ENCODE measurements around the gene ABL1. TPM values are rescaled to one million over a fixed set of nuclear protein-coding genes. Genes with fewer than 3 reads are reported as not detected.
A peak's percentile ranks its signal among the peaks of the same experiment; 100 is the strongest.

ABL1 gene
- total and polyA plus RNA-seq, 5 donors = 21.7 to 48.2 (median 41.2) TPM

- H3K9me3 ChIP-seq (ENCODE audit: control insufficient read depth, low read length) = no peaks in the 10 kb centered on the region
- H3K27ac ChIP-seq (ENCODE audit: low read length) = no peak overlapping the region
- 66% methylated on average over 25 of the region's 25 CpGs for WGBS
- ATAC-seq (no peak), DNase-seq (peak in 1 of 3 donors; percentile 53)
- intact Hi-C loops (cut with DNase I) = no loop called here
- no peak overlapping the region for H3K4me3 ChIP-seq (ENCODE audit: low read length)
- H3K4me1 ChIP-seq (ENCODE audit: control insufficient read depth, insufficient read depth, low read length) = no peaks in the 10 kb centered on the region
- H3K27me3 ChIP-seq (ENCODE audit: control insufficient read depth, insufficient read depth) = no peaks in the 10 kb centered on the region
Observed at GRCh38 chr9:130899051-130899748, 64.1 kb downstream of the ABL1 start.

- Histone ChIP-seq H3K27me3 (ENCODE audit: control insufficient read depth, insufficient read depth) (no peaks in the 10 kb centered on the region), H3K4me1 (ENCODE audit: control insufficient read depth, insufficient read depth, low read length) (no peaks in the 10 kb centered on the region), H3K9me3 (ENCODE audit: control insufficient read depth, low read length) (no peaks in the 10 kb centered on the region), H3K4me3 (ENCODE audit: low read length) (no peak overlapping the region), H3K27ac (ENCODE audit: low read length) (no peak overlapping the region)
- DNase-seq = peak in 1 of 3 donors; percentile 12
- no peak for ATAC-seq
- 73% methylated on average over 17 of the region's 17 CpGs for WGBS
- intact Hi-C loops (cut with DNase I) = no loop called here
Observed at GRCh38 chr9:130900701-130901497, 65.8 kb downstream of the ABL1 start.

- H3K27ac ChIP-seq (ENCODE audit: low read length) = no peak overlapping the region
- no peaks in the 10 kb centered on the region for H3K9me3 ChIP-seq (ENCODE audit: control insufficient read depth, low read length)
- peak in 1 of 3 donors; percentile 48 for DNase-seq
- 85% methylated on average over 17 of the region's 17 CpGs for WGBS
- intact Hi-C loops (cut with DNase I) = no loop called here
- H3K4me3 ChIP-seq (ENCODE audit: low read length) = no peak overlapping the region
- ATAC-seq = no peak
- H3K4me1 ChIP-seq (ENCODE audit: control insufficient read depth, insufficient read depth, low read length) = no peaks in the 10 kb centered on the region
- no peaks in the 10 kb centered on the region for H3K27me3 ChIP-seq (ENCODE audit: control insufficient read depth, insufficient read depth)
Observed at GRCh38 chr9:130901498-130902203, 66.6 kb downstream of the ABL1 start.

GRCh38 chr9:130902204-130903185 is 67.4 kb downstream of the ABL1 start:
- DNase-seq = peak in 1 of 3 donors; percentile 39
- Histone ChIP-seq H3K27me3 (ENCODE audit: control insufficient read depth, insufficient read depth) (no peaks in the 10 kb centered on the region), H3K4me1 (ENCODE audit: control insufficient read depth, insufficient read depth, low read length) (no peaks in the 10 kb centered on the region), H3K9me3 (ENCODE audit: control insufficient read depth, low read length) (no peaks in the 10 kb centered on the region), H3K27ac (ENCODE audit: low read length) (no peak overlapping the region), H3K4me3 (ENCODE audit: low read length) (no peak overlapping the region)
- no peak for ATAC-seq
- intact Hi-C loops (cut with DNase I) = no loop called here
- WGBS = 81% methylated on average over 27 of the region's 27 CpGs

GRCh38 chr9:130903194-130904069 is 68.4 kb downstream of the ABL1 start:
- WGBS = 70% methylated on average over 25 of the region's 25 CpGs
- H3K27me3 ChIP-seq (ENCODE audit: control insufficient read depth, insufficient read depth) = no peaks in the 10 kb centered on the region
- intact Hi-C loops (cut with DNase I) = no loop called here

GRCh38 chr9:130904070-130905044 is 69.3 kb downstream of the ABL1 start:
- Histone ChIP-seq H3K27ac (ENCODE audit: low read length) (no peak overlapping the region), H3K4me1 (ENCODE audit: control insufficient read depth, insufficient read depth, low read length) (no peaks in the 10 kb centered on the region), H3K4me3 (ENCODE audit: low read length) (no peak overlapping the region), H3K9me3 (ENCODE audit: control insufficient read depth, low read length) (no peaks in the 10 kb centered on the region), H3K27me3 (ENCODE audit: control insufficient read depth, insufficient read depth) (no peaks in the 10 kb centered on the region)
- DNase-seq (peak in 1 of 3 donors; percentile 46), ATAC-seq (no peak)
- 89% methylated on average over 48 of the region's 48 CpGs for WGBS
- intact Hi-C loops (cut with DNase I) = no loop called here

More at GRCh38 chr9:130903194-130904069, 68.4 kb downstream of the ABL1 start:
- DNase-seq (peak in 1 of 3 donors; percentile 58), ATAC-seq (no peak)
- Histone ChIP-seq H3K9me3 (ENCODE audit: control insufficient read depth, low read length) (no peaks in the 10 kb centered on the region), H3K4me1 (ENCODE audit: control insufficient read depth, insufficient read depth, low read length) (no peaks in the 10 kb centered on the region), H3K4me3 (ENCODE audit: low read length) (no peak overlapping the region), H3K27ac (ENCODE audit: low read length) (no peak overlapping the region)

- Histone ChIP-seq H3K4me3 (ENCODE audit: low read length) (no peak overlapping the region), H3K27ac (ENCODE audit: low read length) (no peak overlapping the region), H3K9me3 (ENCODE audit: control insufficient read depth, low read length) (no peaks in the 10 kb centered on the region), H3K4me1 (ENCODE audit: control insufficient read depth, insufficient read depth, low read length) (no peaks in the 10 kb centered on the region), H3K27me3 (ENCODE audit: control insufficient read depth, insufficient read depth) (no peaks in the 10 kb centered on the region)
- ATAC-seq (no peak), DNase-seq (no peak)
- intact Hi-C loops (cut with DNase I) = no loop called here
- WGBS = 90% methylated on average over 24 of the region's 24 CpGs
Observed at GRCh38 chr9:130905125-130905901, 70.3 kb downstream of the ABL1 start.

- intact Hi-C loops (cut with DNase I) = no loop called here
- DNase-seq (no peak), ATAC-seq (no peak)
- H3K9me3 ChIP-seq (ENCODE audit: control insufficient read depth, low read length) = no peaks in the 10 kb centered on the region
- H3K27me3 ChIP-seq (ENCODE audit: control insufficient read depth, insufficient read depth) = no peaks in the 10 kb centered on the region
- no peak overlapping the region for H3K27ac ChIP-seq (ENCODE audit: low read length)
- no peak overlapping the region for H3K4me3 ChIP-seq (ENCODE audit: low read length)
- 78% methylated on average over 24 of the region's 24 CpGs for WGBS
- no peaks in the 10 kb centered on the region for H3K4me1 ChIP-seq (ENCODE audit: control insufficient read depth, insufficient read depth, low read length)
Observed at GRCh38 chr9:130905902-130906734, 71.1 kb downstream of the ABL1 start.

All from right cardiac atrium (tissue), 5 donors.